GM10266 (cell line): ENCODE measurements around the gene SF3A2.

Experiments used
- DNase-seq: peaks from one replicate; pipeline ENCODE4 v3.0.0; 2012; ENCODE audit errors: extremely low spot score
- TF ChIP-seq, protein P1 (sequence below): IDR thresholded peaks from 2 replicates; pipeline ENCODE4 v1.5.1; 2012; ENCODE audit warnings: mild to moderate bottlenecking, low read depth; ENCODE audit not compliant: control insufficient read depth, insufficient read depth; ENCODE audit errors: missing control alignments

The SF3A2 gene

GRCh38 chr19:2247433-2248101 lies 10.9 kb downstream of the SF3A2 start:
- no peak for DNase-seq
- TF ChIP-seq, protein P1, sequence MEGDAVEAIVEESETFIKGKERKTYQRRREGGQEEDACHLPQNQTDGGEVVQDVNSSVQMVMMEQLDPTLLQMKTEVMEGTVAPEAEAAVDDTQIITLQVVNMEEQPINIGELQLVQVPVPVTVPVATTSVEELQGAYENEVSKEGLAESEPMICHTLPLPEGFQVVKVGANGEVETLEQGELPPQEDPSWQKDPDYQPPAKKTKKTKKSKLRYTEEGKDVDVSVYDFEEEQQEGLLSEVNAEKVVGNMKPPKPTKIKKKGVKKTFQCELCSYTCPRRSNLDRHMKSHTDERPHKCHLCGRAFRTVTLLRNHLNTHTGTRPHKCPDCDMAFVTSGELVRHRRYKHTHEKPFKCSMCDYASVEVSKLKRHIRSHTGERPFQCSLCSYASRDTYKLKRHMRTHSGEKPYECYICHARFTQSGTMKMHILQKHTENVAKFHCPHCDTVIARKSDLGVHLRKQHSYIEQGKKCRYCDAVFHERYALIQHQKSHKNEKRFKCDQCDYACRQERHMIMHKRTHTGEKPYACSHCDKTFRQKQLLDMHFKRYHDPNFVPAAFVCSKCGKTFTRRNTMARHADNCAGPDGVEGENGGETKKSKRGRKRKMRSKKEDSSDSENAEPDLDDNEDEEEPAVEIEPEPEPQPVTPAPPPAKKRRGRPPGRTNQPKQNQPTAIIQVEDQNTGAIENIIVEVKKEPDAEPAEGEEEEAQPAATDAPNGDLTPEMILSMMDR: no peak

- TF ChIP-seq, protein P1: no peak
- DNase-seq: no peak
These were observed 11.7 kb downstream of the SF3A2 start for GRCh38 chr19:2248136-2249009.

DNA sequence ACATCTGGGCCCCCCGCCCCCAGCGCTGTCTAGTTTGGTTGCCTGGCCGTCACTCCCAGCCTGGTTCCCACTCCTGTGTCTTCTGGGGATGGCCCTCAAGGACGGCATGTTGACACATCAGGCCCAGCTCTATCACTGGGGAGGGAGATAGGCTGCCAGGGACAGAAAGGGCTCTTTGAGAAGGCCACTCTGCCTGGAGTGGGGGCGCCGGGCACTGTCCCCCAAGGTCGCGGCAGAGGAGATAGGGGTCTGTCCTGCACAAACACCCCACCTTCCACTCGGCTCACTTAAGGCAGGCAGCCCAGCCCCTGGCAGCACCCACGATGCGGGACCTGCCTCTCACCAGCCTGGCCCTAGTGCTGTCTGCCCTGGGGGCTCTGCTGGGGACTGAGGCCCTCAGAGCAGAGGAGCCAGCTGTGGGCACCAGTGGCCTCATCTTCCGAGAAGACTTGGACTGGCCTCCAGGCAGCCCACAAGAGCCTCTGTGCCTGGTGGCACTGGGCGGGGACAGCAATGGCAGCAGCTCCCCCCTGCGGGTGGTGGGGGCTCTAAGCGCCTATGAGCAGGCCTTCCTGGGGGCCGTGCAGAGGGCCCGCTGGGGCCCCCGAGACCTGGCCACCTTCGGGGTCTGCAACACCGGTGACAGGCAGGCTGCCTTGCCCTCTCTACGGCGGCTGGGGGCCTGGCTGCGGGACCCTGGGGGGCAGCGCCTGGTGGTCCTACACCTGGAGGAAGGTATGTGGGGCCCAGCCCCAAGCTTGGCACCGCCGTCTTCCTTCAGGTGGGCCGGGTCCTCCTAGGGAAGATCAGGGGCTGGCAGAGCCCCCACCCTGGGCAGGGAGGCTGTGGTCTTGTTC lies 12.6 kb downstream of the SF3A2 start, which contains the start of gene AMH:
Gene AMH, plus strand, starts transcription at position 314 of the 857 bp plus-strand sequence. Its CDS starts 10 bp downstream, at position 324.
- TF ChIP-seq, protein P1: no peak
- DNase-seq: no peak

GRCh38 chr19:2249880-2250765 lies 13.5 kb downstream of the SF3A2 start:
- TF ChIP-seq, protein P1: no peak
- DNase-seq: no peak

DNA sequence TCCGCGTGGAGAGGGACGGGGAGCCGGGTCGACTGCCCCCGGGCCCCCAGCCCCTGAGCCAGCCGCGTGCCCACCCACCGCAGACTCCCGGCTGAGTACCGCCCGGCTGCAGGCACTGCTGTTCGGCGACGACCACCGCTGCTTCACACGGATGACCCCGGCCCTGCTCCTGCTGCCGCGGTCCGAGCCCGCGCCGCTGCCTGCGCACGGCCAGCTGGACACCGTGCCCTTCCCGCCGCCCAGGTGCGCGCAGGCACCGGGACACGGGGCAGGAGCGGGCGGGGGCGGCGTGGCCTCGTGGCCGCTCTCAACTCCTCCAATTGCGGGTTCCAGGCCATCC lies 14.1 kb downstream of the SF3A2 start:
- DNase-seq: no peak
- TF ChIP-seq, protein P1: no peak

DNA sequence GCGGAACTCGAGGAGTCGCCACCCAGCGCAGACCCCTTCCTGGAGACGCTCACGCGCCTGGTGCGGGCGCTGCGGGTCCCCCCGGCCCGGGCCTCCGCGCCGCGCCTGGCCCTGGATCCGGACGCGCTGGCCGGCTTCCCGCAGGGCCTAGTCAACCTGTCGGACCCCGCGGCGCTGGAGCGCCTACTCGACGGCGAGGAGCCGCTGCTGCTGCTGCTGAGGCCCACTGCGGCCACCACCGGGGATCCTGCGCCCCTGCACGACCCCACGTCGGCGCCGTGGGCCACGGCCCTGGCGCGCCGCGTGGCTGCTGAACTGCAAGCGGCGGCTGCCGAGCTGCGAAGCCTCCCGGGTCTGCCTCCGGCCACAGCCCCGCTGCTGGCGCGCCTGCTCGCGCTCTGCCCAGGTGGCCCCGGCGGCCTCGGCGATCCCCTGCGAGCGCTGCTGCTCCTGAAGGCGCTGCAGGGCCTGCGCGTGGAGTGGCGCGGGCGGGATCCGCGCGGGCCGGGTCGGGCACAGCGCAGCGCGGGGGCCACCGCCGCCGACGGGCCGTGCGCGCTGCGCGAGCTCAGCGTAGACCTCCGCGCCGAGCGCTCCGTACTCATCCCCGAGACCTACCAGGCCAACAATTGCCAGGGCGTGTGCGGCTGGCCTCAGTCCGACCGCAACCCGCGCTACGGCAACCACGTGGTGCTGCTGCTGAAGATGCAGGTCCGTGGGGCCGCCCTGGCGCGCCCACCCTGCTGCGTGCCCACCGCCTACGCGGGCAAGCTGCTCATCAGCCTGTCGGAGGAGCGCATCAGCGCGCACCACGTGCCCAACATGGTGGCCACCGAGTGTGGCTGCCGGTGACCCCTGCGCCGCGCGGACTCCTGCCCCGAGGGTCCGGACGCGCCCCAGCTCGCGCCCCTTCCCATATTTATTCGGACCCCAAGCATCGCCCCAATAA lies 14.8 kb downstream of the SF3A2 start:
- DNase-seq: no peak

More for the DNA sequence above, 14.8 kb downstream of the SF3A2 start:
- TF ChIP-seq, protein P1: no peak
